Activated T-helper 1 cell treated with anti-CD3 and anti-CD28 coated beads, Interleukin-12 subunit alpha, Interleukin-12 subunit beta, Interleukin-2, Interleukin-4 antibody, amounts not matched to agents 30 ng/mL and 10 ng/mL and 1 ng/mL, durations not matched to agents 14 hours and 24 hours and 36 hours (primary cell): ENCODE measurements around the gene RNF11. TPM values are rescaled to one million over a fixed set of nuclear protein-coding genes. Genes with fewer than 3 reads are reported as not detected.
"Not testable (repeated sequence)": the region's sequence is repeated elsewhere in the genome, so short reads cannot be mapped to it uniquely, and the experiment has no call there.

Experiments used
- DNase-seq: peaks from one replicate; pipeline ENCODE4 v3.0.0; 2021; ENCODE audit warnings: low spot score
- H3K27ac Mint-ChIP-seq: one replicate; pipeline ENCODE4 v1.8.0; 2021; ENCODE audit warnings: mild to moderate bottlenecking, mixed read lengths
- H3K27me3 Mint-ChIP-seq: one replicate; pipeline ENCODE4 v1.8.0; 2022; ENCODE audit warnings: mild to moderate bottlenecking, moderate library complexity, mixed read lengths; ENCODE audit not compliant: insufficient read depth
- H3K36me3 Mint-ChIP-seq: one replicate; pipeline ENCODE4 v1.8.0; 2021; ENCODE audit warnings: low read depth, mixed read lengths
- H3K4me1 Mint-ChIP-seq: one replicate; pipeline ENCODE4 v1.8.0; 2021; ENCODE audit warnings: low read depth, mixed read lengths
- H3K4me3 Mint-ChIP-seq: one replicate; pipeline ENCODE4 v1.8.0; 2021; ENCODE audit warnings: mild to moderate bottlenecking, moderate library complexity, mixed read lengths
- H3K9me3 Mint-ChIP-seq: one replicate; pipeline ENCODE4 v1.8.0; 2021; ENCODE audit warnings: mixed read lengths
- intact Hi-C: fragments of 100-400 bp; cut with micrococcal nuclease; formaldehyde crosslinking; loops from one replicate; pipeline ENCODE4 v1.15.1; 2024
- total RNA-seq: library from RNA; stranded (reverse); gene quantifications from 2 replicates; pipeline ENCODE4 v1.2.3, GENCODE V29; 2022

RNF11 gene
- total RNA-seq, 1 donor from 2014 or later, result 28.4 TPM

DNA sequence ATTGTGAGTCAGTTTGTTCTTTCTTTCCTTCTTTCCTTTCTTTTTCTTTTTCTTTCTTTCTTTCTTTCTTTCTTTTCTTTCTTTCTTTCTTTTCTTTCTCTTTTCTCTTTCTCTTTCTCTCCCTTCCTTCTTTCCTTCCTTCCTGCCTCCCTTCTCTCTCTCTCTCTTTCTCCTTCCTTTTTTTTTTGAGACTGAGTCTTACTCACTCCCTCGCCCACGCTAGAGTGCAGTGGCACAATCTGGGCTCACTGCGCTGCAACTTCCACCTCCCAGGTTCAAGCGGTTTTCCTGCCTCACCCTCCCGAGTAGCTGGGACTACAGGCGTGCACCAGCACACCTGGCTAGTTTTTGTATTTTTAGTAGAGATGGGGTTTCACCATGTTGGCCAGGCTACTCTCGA, 1.8 kb upstream of the RNF11 start:
- not testable (repeated sequence) for H3K36me3 Mint-ChIP-seq, H3K4me3 Mint-ChIP-seq, DNase-seq, H3K9me3 Mint-ChIP-seq, H3K27ac Mint-ChIP-seq, H3K27me3 Mint-ChIP-seq
- H3K4me1 Mint-ChIP-seq, result peaks cover 13% of the 10 kb centered on the region
- intact Hi-C loops, result loop anchor here (10.0 kb wide), 1 partner anchor 801 kb away; the partner anchor contains the start of gene KTI12

DNA sequence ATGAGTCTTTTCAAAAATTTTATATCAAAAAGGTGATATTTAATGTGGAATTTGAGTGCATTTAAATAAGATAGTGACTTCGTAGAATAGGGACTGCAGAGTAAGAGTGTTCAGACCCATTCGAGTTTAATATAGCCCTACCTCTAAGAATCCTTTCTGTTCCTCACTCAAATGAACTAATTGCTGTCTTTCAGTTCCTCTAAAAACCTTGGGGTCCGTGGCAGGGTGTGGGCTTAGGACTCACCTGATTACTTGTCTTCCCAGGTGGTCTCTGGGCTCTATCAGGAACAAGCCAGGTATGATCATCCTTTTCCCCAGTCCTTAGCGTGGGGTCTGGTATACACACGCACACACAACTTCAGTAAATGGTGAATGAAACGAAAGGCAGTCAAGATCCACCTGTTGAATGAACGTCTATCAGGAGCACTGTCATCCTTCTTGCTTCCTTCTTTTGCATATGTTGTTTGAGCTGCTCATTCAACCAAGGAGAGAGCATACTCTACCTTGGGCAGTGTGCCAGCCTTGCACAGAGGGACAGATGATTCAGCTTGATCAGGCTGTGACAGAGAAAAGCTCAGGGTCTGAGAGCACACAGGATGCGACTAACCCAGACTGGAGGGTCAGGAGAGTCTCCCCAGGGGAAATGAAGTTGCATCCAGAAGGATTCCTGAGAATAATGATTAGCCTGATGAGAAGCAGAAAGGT, 1.2 kb upstream of the RNF11 start:
- H3K27me3 Mint-ChIP-seq, result peaks cover 2% of the 10 kb centered on the region
- no peak for DNase-seq
- H3K4me3 Mint-ChIP-seq, result peak overlapping the region; percentile 96
- H3K9me3 Mint-ChIP-seq, result no peaks in the 10 kb centered on the region
- no peaks in the 10 kb centered on the region for H3K36me3 Mint-ChIP-seq
- intact Hi-C loops, result loop anchor here (5.0 to 10.0 kb wide), 5 partner anchors 47 to 800 kb away; partner anchors contain the start of genes CDKN2C, EPS15 and KTI12
- H3K27ac Mint-ChIP-seq, result peak overlapping the region; percentile 88
- H3K4me1 Mint-ChIP-seq, result peaks cover 13% of the 10 kb centered on the region

DNA sequence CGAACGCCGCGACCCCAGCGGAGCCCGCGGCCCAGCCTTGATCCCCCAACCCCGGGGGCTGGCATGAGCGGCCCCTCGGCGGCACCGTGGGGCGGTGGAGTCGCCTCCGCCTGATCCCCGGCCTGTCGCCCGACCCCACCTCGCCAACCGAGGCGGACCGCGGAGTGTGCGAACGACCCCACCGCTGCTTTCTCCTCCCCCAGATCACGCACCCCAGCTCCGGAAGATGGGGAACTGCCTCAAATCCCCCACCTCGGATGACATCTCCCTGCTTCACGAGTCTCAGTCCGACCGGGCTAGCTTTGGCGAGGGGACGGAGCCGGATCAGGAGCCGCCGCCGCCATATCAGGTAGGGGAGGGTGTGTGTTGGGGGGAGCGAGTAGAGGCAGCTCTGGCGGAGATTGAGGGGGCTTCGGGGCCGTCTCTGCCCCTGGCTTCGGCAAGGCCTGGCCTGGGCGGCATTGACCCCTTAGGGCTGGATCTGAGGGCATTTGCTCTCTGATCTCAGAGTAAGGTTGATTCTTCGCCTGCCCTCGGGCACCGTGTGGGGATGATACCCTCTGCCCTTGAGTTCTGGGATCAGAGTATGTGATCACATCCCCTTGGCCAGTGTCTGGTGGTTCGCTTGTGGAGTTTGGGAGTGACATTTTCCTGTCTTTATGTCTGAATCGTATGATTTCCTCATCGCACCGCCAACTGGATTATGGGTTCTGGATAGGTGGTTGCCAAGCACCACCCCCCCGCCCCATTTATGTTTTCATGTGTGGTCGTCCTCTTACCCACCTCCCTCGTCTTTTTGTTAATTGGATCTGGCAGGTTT, 668 bp downstream of the RNF11 start:
- Mint-ChIP-seq H3K27ac (no peak overlapping the region), H3K9me3 (no peaks in the 10 kb centered on the region)

DNA sequence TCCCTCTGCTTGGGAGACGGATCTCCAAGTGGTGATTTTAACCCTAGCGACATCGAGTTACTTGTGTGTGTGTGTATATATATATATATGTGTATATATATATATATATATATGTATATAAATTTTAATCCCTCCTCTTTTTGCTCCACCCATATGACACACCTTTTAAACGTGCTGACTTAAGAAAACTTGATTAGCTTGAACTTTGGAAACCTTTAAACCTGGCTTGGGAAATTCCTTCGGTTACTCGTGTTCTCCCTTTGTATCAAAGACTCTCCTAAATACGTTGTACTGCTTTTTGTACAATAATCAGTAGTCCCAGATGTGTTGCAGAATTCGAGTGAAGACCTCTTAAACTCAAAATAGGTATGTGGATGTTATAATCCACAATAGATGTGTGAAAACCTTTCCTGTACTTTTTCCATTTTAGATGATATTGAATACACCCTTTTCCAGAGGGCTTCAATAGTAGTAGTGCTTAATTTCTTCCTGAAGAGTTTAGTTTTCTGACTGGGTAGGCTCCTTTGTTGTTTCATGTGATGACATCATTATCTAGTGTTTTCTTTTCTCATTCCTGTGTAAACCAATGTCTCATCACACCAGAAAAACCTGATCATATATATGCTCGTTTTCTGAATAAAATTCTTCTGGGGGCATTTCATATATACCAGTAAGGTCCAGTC, 1.4 kb downstream of the RNF11 start:
- Mint-ChIP-seq H3K9me3 (no peaks in the 10 kb centered on the region), H3K36me3 (peaks cover 4% of the 10 kb centered on the region), H3K27me3 (peaks cover 2% of the 10 kb centered on the region), H3K4me3 (no peak overlapping the region), H3K27ac (no peak overlapping the region), H3K4me1 (peaks cover 20% of the 10 kb centered on the region)
- intact Hi-C loops, result loop anchor here (2.0 to 10.0 kb wide), 8 partner anchors 45 to 797 kb away; partner anchors contain the start of genes CDKN2C, EPS15, KTI12 and NRDC
- DNase-seq, result no peak

More for the DNA sequence above, 668 bp downstream of the RNF11 start:
- no peak overlapping the region for H3K4me3 Mint-ChIP-seq
- peak; percentile 32 for DNase-seq
- H3K36me3 Mint-ChIP-seq, result peaks cover 4% of the 10 kb centered on the region
- intact Hi-C loops, result loop anchor here (2.0 to 10.0 kb wide), 8 partner anchors 46 to 798 kb away; partner anchors contain the start of genes CDKN2C, EPS15, KTI12 and NRDC
- H3K4me1 Mint-ChIP-seq, result peaks cover 20% of the 10 kb centered on the region
- peaks cover 2% of the 10 kb centered on the region for H3K27me3 Mint-ChIP-seq

DNA sequence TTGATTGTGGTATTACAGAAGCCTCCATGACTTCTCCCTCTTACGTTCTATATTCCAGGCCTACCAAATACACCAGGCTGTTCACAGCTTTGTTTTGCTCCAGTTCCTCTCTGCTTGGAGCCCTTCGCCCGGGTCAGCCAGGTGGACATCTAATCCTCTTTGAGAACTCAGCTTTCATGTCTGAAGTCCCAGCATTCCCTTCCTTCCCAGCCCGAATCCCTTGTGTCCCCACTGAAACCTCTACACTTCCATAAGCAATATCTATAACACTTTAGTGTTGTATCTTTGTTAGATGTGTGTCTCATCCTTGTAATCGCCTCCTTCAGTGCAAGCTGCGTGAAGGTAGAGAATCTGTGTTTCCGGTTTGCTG, 1.9 kb downstream of the RNF11 start:
- DNase-seq, result no peak
- peaks cover 7% of the 10 kb centered on the region for H3K36me3 Mint-ChIP-seq
- intact Hi-C loops, result loop anchor here (5.0 to 10.0 kb wide), 5 partner anchors 44 to 797 kb away; partner anchors contain the start of genes CDKN2C, EPS15 and KTI12
- H3K9me3 Mint-ChIP-seq, result no peaks in the 10 kb centered on the region
- peaks cover 24% of the 10 kb centered on the region for H3K4me1 Mint-ChIP-seq
- no peak overlapping the region for H3K4me3 Mint-ChIP-seq
- H3K27me3 Mint-ChIP-seq, result peaks cover 2% of the 10 kb centered on the region
- no peak overlapping the region for H3K27ac Mint-ChIP-seq

DNA sequence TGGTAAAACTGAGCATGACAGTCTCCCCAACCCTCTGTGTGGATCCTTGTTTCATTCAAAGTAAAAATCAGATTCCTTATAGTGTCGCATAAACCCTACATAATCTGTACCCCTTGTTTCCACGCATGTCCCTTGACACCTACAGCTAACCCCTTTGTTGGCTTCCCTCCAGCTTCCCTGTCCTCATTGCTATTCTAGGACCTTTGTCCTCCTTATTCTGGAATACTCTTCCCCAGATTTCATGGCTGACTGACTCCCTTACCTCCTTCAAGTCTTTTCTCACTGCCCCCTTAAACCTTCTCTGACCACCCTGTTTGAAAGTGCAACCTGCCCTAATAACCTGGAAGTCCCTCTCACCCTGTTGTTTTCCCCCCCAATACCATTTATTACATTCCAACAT, 4.0 kb downstream of the RNF11 start:
- H3K9me3 Mint-ChIP-seq, result no peaks in the 10 kb centered on the region
- H3K4me3 Mint-ChIP-seq, result no peak overlapping the region
- DNase-seq, result no peak
- intact Hi-C loops, result no loop called here
- no peaks in the 10 kb centered on the region for H3K27me3 Mint-ChIP-seq
- H3K36me3 Mint-ChIP-seq, result peaks cover 13% of the 10 kb centered on the region
- peaks cover 21% of the 10 kb centered on the region for H3K4me1 Mint-ChIP-seq
- H3K27ac Mint-ChIP-seq, result no peak overlapping the region

DNA sequence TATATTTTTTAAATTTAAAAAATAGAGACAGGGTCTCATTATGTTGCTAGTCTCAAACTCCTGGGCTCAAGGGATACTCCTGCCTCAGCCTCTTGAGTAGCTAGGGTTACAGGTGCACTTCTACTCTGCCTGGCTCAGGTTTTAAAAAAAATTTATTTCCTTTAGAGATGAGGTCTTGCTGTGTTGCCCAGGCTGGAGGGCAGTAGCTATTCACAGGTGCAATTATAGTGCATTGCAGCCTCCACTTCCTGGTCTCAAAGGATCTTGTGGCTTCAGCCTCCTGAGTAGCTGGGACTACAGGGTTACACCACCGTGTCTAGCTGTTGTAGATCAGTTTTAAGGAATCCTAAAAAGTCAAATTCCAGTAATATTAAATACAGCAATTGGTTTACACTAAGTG, 5.0 kb downstream of the RNF11 start:
- no peak for DNase-seq
- Mint-ChIP-seq H3K4me1 (peaks cover 16% of the 10 kb centered on the region), H3K9me3 (no peaks in the 10 kb centered on the region), H3K36me3 (peaks cover 13% of the 10 kb centered on the region), H3K27me3 (no peaks in the 10 kb centered on the region), H3K4me3 (no peak overlapping the region), H3K27ac (no peak overlapping the region)
- intact Hi-C loops, result no loop called here

DNA sequence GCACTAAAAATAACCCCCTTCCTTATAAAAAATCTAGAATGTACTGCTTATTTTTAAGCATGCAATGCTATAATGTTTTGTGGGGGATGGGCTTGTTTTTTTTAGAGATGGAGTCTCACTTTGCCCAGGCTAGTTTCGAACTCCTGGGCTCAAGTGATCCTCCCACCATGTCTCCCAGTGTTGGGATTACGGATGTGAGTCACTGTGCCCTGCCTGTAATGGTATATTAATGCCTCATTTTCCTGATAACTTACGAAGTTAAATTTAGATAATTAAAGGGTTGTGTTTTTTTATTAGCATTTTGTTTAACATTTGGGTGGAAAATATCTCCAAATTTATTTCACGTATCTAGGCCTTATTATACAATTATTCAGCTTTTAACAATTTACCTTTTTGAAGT, 6.5 kb downstream of the RNF11 start:
- H3K4me1 Mint-ChIP-seq, result peaks cover 31% of the 10 kb centered on the region
- H3K27me3 Mint-ChIP-seq, result no peaks in the 10 kb centered on the region
- intact Hi-C loops, result no loop called here
- H3K9me3 Mint-ChIP-seq, result no peaks in the 10 kb centered on the region
- no peak overlapping the region for H3K27ac Mint-ChIP-seq
- H3K36me3 Mint-ChIP-seq, result peaks cover 13% of the 10 kb centered on the region
- H3K4me3 Mint-ChIP-seq, result no peak overlapping the region
- no peak for DNase-seq

DNA sequence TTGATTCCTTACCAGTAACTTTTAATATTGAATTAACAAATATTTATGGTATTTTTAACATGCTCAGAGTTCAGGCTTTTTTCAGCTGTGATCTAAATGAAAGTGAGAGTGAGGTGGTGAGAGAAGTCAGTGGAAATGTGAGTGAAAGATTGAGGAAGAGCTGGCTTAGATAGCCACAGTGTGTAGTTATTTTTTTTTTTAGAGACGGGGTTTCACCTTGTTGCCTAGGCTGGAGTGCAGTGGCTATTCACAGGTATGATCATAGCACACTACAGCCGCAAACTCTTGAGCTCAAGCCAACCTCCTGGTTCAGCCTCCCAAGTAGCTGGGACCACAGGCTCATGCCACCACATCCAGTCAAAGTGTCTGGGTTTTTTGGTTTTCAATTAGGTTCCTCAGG, 10.9 kb downstream of the RNF11 start:
- H3K36me3 Mint-ChIP-seq, result peaks cover 10% of the 10 kb centered on the region
- intact Hi-C loops, result no loop called here
- no peak overlapping the region for H3K27ac Mint-ChIP-seq
- no peak overlapping the region for H3K4me3 Mint-ChIP-seq
- DNase-seq, result no peak
- H3K27me3 Mint-ChIP-seq, result no peaks in the 10 kb centered on the region
- H3K4me1 Mint-ChIP-seq, result peaks cover 25% of the 10 kb centered on the region
- H3K9me3 Mint-ChIP-seq, result no peaks in the 10 kb centered on the region

DNA sequence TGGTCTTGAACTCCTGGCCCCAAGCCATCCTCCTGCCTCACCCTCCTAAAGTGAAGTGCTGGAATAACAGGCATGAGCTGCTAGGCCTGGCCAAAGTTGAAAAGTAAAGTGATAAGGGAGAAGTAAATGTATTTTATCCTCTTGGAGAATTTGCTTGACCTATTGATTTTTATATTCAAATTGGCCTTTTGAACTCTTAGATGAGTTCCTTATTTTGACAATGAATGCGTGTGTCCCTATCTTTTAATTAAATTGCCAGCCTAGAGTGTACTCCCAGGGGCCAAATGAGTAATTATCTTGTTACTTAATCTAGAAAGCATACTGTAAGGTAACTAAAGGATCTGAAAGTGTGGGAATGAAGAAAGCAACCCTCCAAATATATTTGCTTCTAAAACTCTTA, 11.4 kb downstream of the RNF11 start:
- DNase-seq, result no peak
- Mint-ChIP-seq H3K27me3 (no peaks in the 10 kb centered on the region), H3K9me3 (no peaks in the 10 kb centered on the region), H3K27ac (no peak overlapping the region), H3K36me3 (peaks cover 10% of the 10 kb centered on the region), H3K4me1 (peaks cover 25% of the 10 kb centered on the region), H3K4me3 (no peak overlapping the region)
- intact Hi-C loops, result no loop called here

DNA sequence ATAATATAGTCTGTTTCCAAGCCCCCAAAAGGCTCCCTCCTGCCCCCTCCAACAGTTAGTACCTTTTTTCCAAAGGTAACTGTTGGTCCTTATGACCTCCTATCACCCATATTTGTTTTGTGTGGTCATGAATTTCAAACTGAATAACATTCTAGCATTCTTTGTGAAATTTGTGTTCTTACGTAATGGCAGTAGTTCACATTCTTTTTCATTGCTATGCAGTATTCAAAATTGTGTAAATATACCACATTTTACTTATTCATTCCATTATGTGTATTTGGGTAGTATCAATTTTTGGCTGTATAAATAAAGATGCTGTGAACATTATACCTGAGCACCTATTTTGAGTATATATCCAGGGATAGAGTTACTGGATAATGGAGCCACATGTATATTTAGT, 13.4 kb downstream of the RNF11 start:
- peaks cover 1% of the 10 kb centered on the region for H3K36me3 Mint-ChIP-seq
- no peak overlapping the region for H3K4me3 Mint-ChIP-seq
- DNase-seq, result no peak
- no peaks in the 10 kb centered on the region for H3K9me3 Mint-ChIP-seq
- H3K27me3 Mint-ChIP-seq, result no peaks in the 10 kb centered on the region
- peaks cover 20% of the 10 kb centered on the region for H3K4me1 Mint-ChIP-seq
- intact Hi-C loops, result no loop called here
- no peak overlapping the region for H3K27ac Mint-ChIP-seq

DNA sequence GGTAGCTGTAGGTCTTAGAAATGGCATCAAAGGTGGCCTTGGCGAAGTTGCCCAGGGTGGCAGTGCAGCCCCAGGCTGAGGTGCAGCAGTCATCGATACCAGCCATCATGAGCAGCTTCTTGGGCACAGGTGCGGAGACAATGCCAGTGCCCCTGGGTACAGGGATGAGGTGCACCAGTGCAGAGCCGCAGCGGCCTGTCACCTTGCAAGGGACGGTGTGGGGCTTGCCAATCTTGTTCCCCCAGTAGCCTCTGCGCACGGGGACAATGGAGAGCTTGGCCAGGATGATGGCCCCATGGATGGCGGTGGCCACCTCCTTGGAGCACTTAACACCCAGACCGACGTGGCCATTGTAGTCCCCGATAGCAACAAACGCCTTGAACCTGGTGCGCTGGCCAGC, 14.7 kb downstream of the RNF11 start:
- H3K27ac Mint-ChIP-seq, DNase-seq, intact Hi-C loops, H3K36me3 Mint-ChIP-seq, H3K4me3 Mint-ChIP-seq, H3K27me3 Mint-ChIP-seq, H3K9me3 Mint-ChIP-seq: not testable (repeated sequence)
- peaks cover 20% of the 10 kb centered on the region for H3K4me1 Mint-ChIP-seq

DNA sequence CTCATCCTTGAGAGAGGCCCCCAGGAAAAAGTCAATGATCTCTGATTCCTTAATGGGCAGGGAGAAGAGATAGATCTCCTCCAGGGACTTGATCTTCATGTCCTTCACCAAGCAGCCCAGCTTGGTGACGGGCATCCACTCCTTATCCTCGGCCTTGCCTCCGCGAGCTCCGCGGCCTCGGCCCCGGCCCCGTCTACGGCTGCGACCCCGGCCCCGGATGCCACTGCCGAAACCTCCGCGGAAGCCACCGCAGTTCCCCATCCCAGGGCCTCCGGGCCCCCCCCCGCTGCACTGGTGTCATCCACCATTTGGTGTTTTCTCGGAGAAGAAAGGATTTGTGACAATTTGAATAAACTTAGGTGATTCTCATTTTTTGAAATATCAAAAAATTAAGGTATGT, 15.1 kb downstream of the RNF11 start:
- intact Hi-C loops, DNase-seq, H3K4me3 Mint-ChIP-seq, H3K9me3 Mint-ChIP-seq, H3K27ac Mint-ChIP-seq, H3K27me3 Mint-ChIP-seq, H3K36me3 Mint-ChIP-seq: not testable (repeated sequence)
- peaks cover 16% of the 10 kb centered on the region for H3K4me1 Mint-ChIP-seq
